CD4-positive, alpha-beta T cell treated with Interleukin-6 for 4 hours (primary cell): Measurements from ENCODE around the gene OSBPL10.
"Not testable (repeated sequence)": the region's sequence is repeated elsewhere in the genome, so short reads cannot be mapped to it uniquely, and the experiment has no call there.

Source experiments
- DNase-seq: peaks from one replicate; pipeline ENCODE4 v3.0.0-alpha.2; 2020; ENCODE audit warnings: mixed read lengths

Gene OSBPL10

DNA sequence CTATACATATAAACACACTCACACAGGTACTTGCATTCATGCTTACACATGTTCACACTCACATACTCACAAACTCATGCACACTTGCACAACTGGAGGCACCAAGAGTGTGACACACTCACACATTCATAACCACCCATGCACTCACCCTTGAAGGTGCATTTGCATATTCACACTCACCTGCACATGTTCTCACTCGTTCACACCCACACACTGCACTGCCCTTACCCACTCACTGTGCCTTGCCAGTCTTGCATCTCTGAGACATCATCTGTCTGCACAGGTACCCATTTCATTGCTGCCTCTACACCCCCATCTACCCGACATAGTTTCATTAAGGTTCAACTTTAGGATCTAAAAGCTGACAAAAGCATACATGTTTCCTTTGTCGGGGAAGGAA, 95.8 kb downstream of the OSBPL10 start:
- DNase-seq: no peak

- no peak for DNase-seq
Observed at GRCh38 chr3:31884251-31884650, 96.8 kb downstream of the OSBPL10 start.

DNA sequence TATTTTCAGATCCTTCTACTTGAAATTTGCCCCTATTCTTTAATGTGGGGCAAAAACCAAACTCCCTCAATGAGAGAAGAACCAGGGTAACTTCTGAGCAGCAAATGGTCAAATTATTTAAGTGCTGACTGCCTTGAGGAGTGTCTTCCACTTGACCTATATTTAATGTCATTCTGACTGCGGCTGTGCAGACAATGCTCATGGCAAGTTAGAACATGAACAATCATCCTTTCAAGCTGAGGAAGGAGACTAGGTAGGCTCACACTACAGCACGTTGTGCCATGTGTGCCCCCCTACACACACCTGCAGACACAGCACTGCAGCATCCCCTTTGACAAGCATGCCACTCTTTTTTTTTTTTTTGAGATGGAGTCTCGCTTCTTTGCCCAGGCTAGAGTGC, 98.2 kb downstream of the OSBPL10 start:
- no peak for DNase-seq

DNA sequence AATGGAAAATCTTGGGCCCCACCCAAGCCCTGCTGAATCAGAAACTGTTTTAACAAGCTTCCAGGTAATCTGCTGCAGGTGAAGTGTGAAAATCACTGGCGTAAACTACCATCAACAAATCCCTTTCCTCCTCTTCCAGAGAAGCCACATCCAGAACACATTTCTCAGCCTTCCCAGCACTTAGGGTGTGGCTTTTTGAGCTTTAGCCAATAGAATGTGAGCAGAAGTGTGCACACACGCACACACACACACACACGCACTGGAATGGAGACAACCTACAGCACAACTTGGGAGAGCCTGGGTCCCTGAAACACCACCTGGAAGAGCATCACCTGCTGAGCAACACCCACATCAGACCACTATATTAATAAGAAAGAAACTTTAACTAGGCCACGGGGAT, 98.6 kb downstream of the OSBPL10 start:
- DNase-seq: no peak

DNA sequence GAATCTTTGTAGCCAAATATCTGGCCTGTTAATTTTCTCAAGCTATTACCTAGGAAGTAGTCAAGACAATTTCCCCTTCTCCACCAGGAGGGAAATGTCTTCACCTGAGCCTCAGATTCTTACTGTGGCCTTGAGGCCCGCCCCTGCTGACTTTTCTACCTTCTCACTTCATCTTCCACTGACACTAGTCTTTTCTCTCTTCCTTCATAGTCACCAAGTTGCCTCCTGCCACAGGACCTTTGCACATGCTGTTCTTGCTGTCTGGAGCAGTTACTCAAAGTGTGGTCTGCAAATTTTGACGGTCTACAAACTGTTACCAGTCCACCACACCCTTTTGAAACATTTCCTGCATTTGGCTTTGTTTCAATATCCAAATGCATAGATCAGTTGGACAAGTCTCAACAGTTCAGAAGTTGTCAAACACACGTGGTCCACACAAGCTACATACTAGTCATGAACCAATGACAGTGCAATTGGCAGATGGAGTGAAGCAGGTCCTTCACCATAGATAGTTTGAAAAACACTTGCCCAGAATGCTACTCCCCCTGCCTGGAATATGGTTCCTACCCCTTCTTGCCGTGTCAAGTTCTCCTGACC, 100.5 kb downstream of the OSBPL10 start:
- no peak for DNase-seq

- no peak for DNase-seq
Observed at GRCh38 chr3:31880020-31880419, 101.0 kb downstream of the OSBPL10 start.

DNA sequence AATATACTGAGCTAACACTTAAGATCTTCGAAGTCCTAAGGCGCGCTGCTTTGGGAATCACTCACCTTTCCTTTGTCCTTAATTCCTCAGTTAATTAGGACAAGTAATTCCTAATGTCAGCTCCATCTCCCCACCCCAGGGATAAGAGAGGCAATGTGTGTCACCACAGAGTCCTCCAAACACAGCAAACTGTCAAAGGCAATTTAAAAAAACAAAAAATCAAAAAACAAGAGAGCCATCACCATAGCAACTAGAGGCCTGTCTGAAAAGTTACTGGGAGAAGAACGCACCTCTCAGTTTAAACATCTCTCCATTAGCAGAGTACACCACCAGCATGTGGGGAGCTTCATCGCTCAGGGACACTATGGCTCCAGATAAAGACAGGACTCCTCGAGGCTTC, 101.7 kb downstream of the OSBPL10 start:
- no peak for DNase-seq

DNA sequence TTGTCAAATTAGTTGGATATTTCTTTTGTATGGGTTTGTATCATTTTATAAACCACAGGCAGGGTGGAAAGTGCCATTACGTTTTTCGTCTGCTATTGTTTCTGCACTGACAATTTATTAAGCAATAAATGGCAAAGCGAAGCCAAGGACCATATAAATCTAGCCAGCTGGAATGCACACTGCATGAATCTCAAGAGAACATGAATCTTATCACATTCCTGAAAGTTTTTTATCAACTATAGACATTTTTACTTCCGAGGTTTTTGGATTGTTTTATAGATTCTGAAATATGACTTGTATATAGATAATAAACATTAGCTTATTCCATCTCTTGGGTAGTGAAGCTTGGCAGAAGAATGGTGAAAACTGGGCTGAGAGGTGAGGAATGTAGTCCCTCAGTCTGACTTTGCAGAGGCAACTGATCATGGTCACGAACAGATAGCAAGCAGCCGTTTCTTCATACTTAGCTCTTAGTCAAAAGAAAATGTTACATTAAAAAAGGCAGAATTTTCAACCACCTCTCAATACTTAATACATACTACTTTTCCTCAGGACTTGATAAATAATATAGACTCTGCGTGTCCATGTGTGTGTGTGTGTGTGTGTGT, 102.7 kb downstream of the OSBPL10 start:
- no peak for DNase-seq

- no peak for DNase-seq
Observed at GRCh38 chr3:31876331-31876730, 104.7 kb downstream of the OSBPL10 start.

DNA sequence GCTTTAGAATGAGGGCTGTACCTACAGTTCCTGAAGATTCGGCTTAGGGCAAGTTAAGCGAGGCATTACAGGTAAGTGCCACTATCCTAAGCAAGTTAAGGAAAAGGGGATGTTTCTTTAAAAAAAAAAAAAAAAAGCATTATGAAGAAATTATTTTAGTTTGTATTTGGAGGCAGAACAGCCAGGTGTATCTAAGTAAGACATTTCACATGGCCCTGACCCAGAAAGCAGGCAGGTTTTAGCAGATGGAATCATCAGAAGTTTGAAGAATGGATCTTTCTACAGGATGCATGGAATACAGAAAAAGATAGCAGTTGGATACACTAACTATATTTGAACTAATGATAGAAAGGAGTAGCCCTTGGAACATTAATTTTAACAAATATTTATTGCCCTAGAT, 105.6 kb downstream of the OSBPL10 start:
- no peak for DNase-seq

DNA sequence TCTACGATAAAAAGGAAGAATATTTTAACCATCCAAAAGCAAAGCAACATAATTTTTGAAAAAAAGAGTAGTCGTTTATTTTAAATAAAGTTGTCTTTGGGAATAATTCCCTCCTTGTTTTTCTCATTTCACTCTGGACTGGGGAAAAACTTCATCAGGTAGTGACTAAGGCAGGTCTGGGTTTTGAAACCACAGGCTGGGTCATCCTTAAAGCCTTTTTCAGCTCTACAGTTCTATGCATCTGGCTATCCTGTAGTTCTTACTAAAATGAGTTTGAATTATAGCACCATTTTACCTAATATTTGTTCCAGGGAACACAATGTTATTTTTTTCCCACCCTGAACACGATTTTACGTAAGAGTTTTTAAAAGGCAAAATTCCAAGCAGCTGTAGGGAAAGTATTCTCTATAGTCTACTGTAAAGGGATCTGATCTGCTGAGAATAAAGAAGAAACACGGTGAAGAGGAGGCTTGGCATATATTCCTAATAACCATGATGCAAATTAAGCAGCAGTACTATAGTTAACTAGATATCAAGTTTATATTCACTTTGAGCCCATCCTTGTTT, 107.7 kb downstream of the OSBPL10 start:
- DNase-seq: no peak

GRCh38 chr3:31871939-31872507, 109.0 kb downstream of the OSBPL10 start:
- no peak for DNase-seq

GRCh38 chr3:31870111-31870510, 111.0 kb downstream of the OSBPL10 start:
- DNase-seq: not testable (repeated sequence)

DNA sequence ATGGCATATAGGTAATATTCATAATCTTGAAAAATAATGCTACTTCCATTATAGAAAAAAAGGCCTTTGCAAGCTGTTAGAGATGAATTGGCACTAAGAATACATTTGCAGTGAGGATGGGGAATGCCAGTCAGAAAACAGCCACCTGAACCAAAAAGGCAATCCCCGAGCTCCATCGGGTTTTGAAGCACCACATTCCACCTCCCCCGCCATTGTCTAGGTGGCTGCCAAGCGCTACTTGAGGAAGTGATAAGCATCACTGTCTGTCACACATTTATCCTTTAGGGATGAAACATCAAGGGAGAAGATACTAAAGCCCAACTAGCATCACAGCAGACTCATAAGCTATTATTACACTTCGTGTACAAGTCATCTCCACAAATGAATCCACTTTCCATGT, 112.8 kb downstream of the OSBPL10 start:
- no peak for DNase-seq

DNA sequence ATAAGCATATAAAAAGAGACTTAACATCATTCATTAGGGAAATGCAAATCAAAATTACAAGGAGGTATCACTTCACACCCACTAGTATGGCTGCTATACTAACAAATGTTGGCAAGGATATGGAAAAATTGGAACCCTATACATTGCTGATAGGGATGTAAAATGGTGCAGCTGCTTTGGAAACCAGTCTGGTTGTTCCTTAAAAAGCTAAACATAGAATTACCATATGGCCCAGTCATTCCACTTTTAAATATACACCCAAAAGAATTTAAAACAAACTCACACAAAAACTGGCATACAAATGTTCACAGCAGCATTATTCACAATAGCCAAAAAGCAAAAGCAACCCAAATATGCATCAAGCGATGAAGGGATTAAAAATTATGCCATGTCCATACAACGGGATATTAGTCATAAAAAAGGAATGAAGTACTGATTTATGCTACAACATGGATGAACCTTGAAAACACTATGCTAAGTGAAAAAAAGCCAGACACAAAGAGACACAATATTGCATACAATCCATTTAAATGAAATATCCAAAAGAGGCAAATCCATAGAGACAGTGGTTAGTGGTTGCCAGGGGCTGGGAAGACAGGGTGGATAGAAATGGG, 118.3 kb downstream of the OSBPL10 start:
- DNase-seq: no peak

DNA sequence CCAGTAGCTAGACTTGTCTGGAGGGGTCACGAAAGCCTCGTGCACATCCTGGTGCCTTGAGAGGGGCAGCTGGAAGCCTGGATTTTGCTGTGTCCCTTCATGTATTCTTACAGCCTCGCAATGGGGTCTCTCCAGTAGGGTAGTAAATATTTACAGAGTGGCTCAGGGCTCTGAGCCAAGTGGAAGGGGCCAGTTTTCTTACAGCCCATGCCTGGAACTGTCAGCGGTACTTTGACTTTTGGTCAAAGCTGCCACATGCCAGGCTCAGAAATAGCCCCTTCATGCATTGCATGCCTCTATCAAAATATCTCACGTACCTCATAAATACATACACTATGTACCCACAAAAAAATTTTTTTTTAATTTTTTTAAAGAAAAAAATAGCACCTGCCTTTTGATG, 119.2 kb downstream of the OSBPL10 start:
- DNase-seq: no peak

GRCh38 chr3:31860642-31861041, 120.4 kb downstream of the OSBPL10 start:
- not testable (repeated sequence) for DNase-seq

DNA sequence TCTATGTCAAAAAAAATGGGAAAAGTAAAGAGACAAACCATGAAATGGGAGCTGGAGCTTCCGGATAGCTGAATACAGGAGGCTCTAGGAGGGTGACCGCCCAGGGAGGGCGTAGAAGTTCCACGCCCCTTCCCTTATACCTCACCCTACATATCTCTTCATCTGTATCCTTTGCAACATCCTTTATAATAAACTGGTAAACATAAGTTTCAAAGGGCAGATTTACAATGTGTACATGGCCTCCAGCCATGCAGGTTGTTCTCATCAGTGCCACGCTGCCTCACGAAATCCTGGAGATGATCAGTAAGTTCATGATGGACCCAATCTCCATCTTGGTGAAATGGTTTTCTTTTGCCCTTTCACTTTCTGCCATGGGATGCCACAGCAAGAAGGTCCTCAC, 121.8 kb downstream of the OSBPL10 start:
- no peak for DNase-seq

DNA sequence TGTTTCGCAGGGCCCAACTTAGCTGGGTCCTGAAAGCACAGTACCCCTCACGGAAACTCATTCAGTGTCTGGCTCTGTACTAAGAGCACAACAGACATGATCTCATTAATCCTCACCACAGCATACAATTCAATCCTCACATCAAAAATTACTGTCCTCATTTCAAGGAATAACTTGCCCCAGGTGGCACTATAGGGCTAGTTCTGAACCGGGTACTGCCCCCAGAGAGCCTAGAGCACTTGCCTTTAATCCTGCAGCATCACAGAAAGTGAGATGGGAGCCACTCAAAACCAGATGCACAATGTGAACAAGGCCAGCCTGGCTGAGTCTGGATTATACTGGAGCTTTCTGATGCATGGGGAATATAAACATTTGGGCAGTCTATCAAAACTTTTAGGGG, 122.6 kb downstream of the OSBPL10 start:
- DNase-seq: no peak

DNA sequence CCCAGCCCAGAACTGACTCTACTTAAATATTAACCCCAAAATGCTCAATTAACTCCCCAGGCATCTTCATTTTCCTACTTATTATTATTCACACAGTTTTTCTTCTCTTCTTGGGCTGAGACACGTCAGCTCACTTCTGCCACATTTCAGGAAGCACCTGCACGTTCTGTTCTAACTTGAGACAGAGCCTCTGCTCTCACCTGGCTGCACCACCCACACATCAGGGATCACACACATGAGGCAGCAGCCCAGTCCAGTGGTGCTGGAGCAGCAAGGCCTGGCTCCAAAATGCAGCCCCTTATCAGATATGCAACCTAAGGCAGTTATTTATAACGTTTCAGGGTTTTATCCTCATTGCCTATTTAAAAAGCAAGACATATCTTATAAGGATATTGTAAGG, 127.5 kb downstream of the OSBPL10 start:
- no peak for DNase-seq

DNA sequence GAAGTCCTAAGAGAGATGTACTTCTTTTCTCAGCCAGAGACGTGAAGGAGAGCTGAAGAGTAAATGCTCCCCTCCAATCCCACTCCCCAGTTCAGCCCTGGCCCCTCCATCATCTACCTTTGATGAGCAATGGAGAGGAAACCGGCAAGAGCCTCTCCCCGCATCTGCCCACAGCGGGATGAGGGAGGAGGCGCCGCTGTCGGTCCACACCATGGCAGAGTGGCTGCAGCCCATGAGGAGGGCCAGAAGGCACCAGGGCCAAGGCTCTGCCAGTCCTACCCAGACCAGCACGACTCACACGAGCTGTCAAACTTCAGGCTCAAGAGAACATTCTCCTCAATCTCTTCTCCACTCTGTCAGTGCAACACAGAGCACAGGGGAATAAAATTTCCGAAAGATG, 129.8 kb downstream of the OSBPL10 start:
- DNase-seq: no peak

DNA sequence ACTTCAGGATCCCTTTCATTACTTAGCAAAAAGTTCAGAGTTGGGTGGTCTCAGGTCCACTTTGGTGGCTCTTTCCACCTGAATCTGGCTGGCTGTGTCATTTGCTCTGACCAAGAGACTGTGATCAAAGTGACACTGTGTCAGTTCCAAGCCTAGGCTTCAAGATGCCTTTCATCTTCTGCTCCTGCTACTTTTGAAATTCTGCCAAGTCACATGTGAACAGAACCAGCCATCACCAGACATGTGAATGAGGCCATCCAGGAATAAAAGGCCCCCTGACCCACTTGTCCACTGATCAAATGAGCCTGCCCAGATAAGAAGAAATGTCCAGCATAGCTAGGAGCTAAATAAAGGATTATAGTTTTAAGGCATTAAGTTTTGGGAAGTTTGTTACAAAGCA, 132.2 kb downstream of the OSBPL10 start:
- no peak for DNase-seq

DNA sequence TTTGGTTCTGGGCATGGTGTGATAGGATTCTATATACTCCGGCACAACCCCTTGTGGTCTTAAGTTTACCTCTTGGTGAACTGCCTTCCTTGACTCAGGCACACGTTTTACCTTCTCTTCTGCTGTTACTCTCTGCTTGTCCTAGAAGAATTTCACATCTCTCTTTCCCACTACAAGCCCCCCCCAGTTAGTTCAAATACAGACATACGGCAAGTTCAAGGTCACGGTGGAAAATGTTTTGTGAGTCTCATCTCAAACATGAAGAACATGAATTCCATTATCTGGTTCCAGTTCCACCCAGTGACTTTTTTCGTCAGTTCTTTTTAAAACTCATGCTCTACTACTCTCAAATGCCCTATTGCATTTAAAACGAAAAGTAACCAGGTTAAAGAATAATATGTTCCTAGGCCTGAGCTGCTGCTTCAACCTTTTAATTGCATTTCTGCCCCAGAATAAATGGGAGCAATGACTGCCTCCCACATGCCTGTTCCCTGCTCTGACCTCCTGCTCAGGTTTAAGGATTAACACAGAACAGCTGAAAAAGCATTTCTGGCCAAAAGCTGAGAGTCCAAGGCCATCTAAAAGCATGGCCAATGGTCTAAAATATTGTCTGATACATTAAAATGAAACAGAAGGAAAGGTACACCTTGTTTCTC, 132.8 kb downstream of the OSBPL10 start:
- no peak for DNase-seq

GRCh38 chr3:31847760-31848159, 133.3 kb downstream of the OSBPL10 start:
- no peak for DNase-seq
